Right lobe of liver (tissue), 6 donors: Measurements from ENCODE around the gene TMEM132D. TPM values are rescaled to one million over a fixed set of nuclear protein-coding genes. Genes with fewer than 3 reads are reported as not detected.

ENCODE experiments used
- ATAC-seq, 4 donors: fragments of 200-7000 bp; cut with Tn5 transposase; one replicate each; pipeline ENCODE4 v1.9.1; 2020; ENCODE audit warnings: mild to moderate bottlenecking in 4 of 4, moderate library complexity in 4 of 4
- DNase-seq, 3 donors: peaks; one replicate each; pipeline ENCODE4 v3.0.0-alpha.2; 2020
- H3K27ac ChIP-seq, 3 donors: fragments of 200-600 bp; one replicate each; pipeline ENCODE4 v1.8.0; 2022
- H3K27me3 ChIP-seq, 2 donors: fragments of 200-600 bp; one replicate each; pipeline ENCODE4 v1.8.0; 2022
- H3K36me3 ChIP-seq, 4 donors: fragments of 200-600 bp; sonication (generic) in 1 of 4; one replicate each; pipeline versions ENCODE4 v1.5.1 to v1.8.0; 2017 to 2022; ENCODE audit warnings: control low read depth in 1 of 4
- H3K4me1 ChIP-seq, 4 donors: fragments of 200-600 bp; sonication (generic) in 1 of 4; one replicate each; pipeline versions ENCODE4 v1.5.1 to v1.8.0; 2017 to 2022; ENCODE audit warnings: control low read depth in 1 of 4
- H3K4me3 ChIP-seq, 3 donors: fragments of 200-600 bp; one replicate each; pipeline ENCODE4 v1.8.0; 2022
- H3K9me3 ChIP-seq, 4 donors: fragments of 200-600 bp; sonication (generic) in 1 of 4; one replicate each; pipeline versions ENCODE4 v1.5.1 to v1.8.0; 2017 to 2022; ENCODE audit warnings: control low read depth in 1 of 4
- CTCF ChIP-seq, 4 donors: fragments of 200-600 bp in 3 of 4; fragments of 450-650 bp in 1 of 4; IDR thresholded peaks; one replicate each; pipeline versions ENCODE4 v1.5.1 to v1.8.0; 2016 to 2022; ENCODE audit warnings: antibody characterized with exemption in 4 of 4, mild to moderate bottlenecking in 2 of 4
- POLR2A ChIP-seq: fragments of 450-650 bp; IDR thresholded peaks from one replicate; pipeline ENCODE4 v1.6.1; 2017; ENCODE audit warnings: antibody characterized with exemption, mild to moderate bottlenecking
- WGBS: methylation state at CpG from one replicate; pipeline ENCODE4 v1.1.6; 2018; ENCODE audit warnings: low coverage, low lambda C conversion rate; ENCODE audit not compliant: insufficient coverage; ENCODE audit errors: missing lambda C conversion rate; 5-methylcytosine and 5-hydroxymethylcytosine counted together
- intact Hi-C, 2 donors: fragments of 100-400 bp; cut with DNase I; formaldehyde crosslinking; loops; one replicate each; pipeline versions ENCODE4 v1.11.2 to v1.14.1; 2022
- total RNA-seq, 6 experiments: library from RNA; depleted of rRNA in 2 of 6; stranded (reverse); fragments of >200 nt in 2 of 6; fragmentation: NEBNext Ultra II Directional in 3 of 6; extraction: Animal tissue kit (Norgen Biotek cat#: 25700) in 3 of 6; gene quantifications; one replicate each; pipeline versions ENCODE4 v1.1.0 to v1.2.4, GENCODE V29; 2016 to 2023
- donor health status: DM: no; HTN: yes; CAD: no.
- donor health status: DM: no; HTN: no; CAD: no.
- donor health status: DM: no; HTN: no; CAD: no.
- donor health status: DM: no; HTN: yes; CAD: no.
- donor health status: DM: no; HTN: yes; CAD: no.

Gene TMEM132D
- total RNA-seq, 6 experiments from 2014 or later, result 0.10 to 0.35 (median 0.33) TPM; not detected in 3

GRCh38 chr12:129393357-129393937, 510.4 kb downstream of the TMEM132D start:
- Histone ChIP-seq H3K4me1 (no peaks in the 10 kb centered on the region), H3K27ac (no peak overlapping the region), H3K9me3 (no peaks in the 10 kb centered on the region), H3K27me3 (no peaks in the 10 kb centered on the region), H3K36me3 (no peaks in the 10 kb centered on the region), H3K4me3 (no peak overlapping the region)
- intact Hi-C loops, result no loop called here
- 46% methylated on average over 5 of the region's 5 CpGs for WGBS
- ATAC-seq (no peak), DNase-seq (no peak)
- TF ChIP-seq POLR2A (no peak), CTCF (IDR thresholded peaks at IDR 0.05) (no peak)

- H3K9me3 ChIP-seq, result no peaks in the 10 kb centered on the region
- ATAC-seq (no peak), DNase-seq (no peak)
- WGBS, result no CpG with 5 or more reads among the region's 1 CpG
- H3K27ac ChIP-seq, result no peak overlapping the region
- H3K27me3 ChIP-seq, result no peaks in the 10 kb centered on the region
- no peaks in the 10 kb centered on the region for H3K4me1 ChIP-seq
- H3K4me3 ChIP-seq, result no peak overlapping the region
- TF ChIP-seq CTCF (IDR thresholded peaks at IDR 0.05), result no peak
- TF ChIP-seq POLR2A, result no peak
- no peaks in the 10 kb centered on the region for H3K36me3 ChIP-seq
- intact Hi-C loops, result no loop called here
Observed at GRCh38 chr12:129385637-129385990, 518.2 kb downstream of the TMEM132D start.

GRCh38 chr12:129383956-129384355, 519.9 kb downstream of the TMEM132D start:
- no peak for TF ChIP-seq POLR2A
- no peak for TF ChIP-seq CTCF (IDR thresholded peaks at IDR 0.05)
- Histone ChIP-seq H3K4me1 (no peaks in the 10 kb centered on the region), H3K27me3 (no peaks in the 10 kb centered on the region), H3K27ac (no peak overlapping the region), H3K36me3 (no peaks in the 10 kb centered on the region), H3K9me3 (no peaks in the 10 kb centered on the region), H3K4me3 (no peak overlapping the region)
- ATAC-seq, result no peak
- intact Hi-C loops, result no loop called here
- no peak for DNase-seq
- 72% methylated on average over 9 of the region's 9 CpGs for WGBS

GRCh38 chr12:129381715-129382114, 522.1 kb downstream of the TMEM132D start:
- H3K27me3 ChIP-seq, result no peaks in the 10 kb centered on the region

More at GRCh38 chr12:129381715-129382114, 522.1 kb downstream of the TMEM132D start:
- ATAC-seq, result no peak
- TF ChIP-seq CTCF (IDR thresholded peaks at IDR 0.05) (no peak), POLR2A (no peak)
- H3K4me3 ChIP-seq, result no peak overlapping the region
- no peak overlapping the region for H3K27ac ChIP-seq
- no peaks in the 10 kb centered on the region for H3K36me3 ChIP-seq
- intact Hi-C loops, result no loop called here
- DNase-seq, result no peak
- 25% methylated on average over 3 of the region's 3 CpGs for WGBS
- H3K4me1 ChIP-seq, result no peaks in the 10 kb centered on the region
- H3K9me3 ChIP-seq, result no peaks in the 10 kb centered on the region
